Measurements from ENCODE around the gene KDM4C. TPM values are rescaled to one million over a fixed set of nuclear protein-coding genes. Genes with fewer than 3 reads are reported as not detected.

Gene KDM4C
- total and polyA plus RNA-seq, 2 of the 4 experiments (the other 2 are of a cell fraction), result 11.8 to 23.8 TPM

DNA sequence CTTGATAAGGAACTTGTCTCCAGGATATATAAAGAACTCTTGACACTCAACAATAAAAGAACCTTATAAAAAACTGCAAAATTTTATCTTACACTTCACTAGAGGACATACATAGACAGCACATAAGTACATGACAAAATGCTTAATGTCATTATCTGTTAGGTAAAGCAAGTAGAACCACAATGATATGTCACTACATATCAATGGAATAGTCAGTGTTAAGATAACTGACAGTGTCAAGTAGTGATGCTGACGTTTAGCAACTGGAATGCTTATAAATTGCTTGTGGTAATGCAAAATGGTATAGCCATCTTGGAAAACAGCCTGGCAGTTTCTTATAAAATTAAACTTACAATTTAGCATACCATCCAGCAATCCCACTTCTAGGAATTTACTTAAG, 314.1 kb downstream of the KDM4C start:
- no CpG with 5 or more reads among the region's 1 CpG for WGBS, 2 experiments (ENCODE audit: extremely low coverage in 2 of 2, insufficient read length in 1 of 2)
- in situ Hi-C loops (cut with MboI; ENCODE audit: low sequenced_read_pairs) (no loop called here), dilution Hi-C loops (cut with HindIII; ENCODE audit: low sequenced_read_pairs, unreplicated experiment) (no loop called here), intact Hi-C loops (cut with micrococcal nuclease) (no loop called here)
- no peaks in the 10 kb centered on the region for H3K79me1 ChIP-seq (ENCODE audit: low read depth in 1 of 2, low read length in 2 of 2)
- no peak overlapping the region for H2BK20ac ChIP-seq (ENCODE audit: low read depth, low read length)
- no peak overlapping the region for H3K14ac ChIP-seq (replicated peaks; ENCODE audit: low read depth, low read length)
- H4K91ac ChIP-seq (ENCODE audit: insufficient read depth, low read depth, low read length), result no peak overlapping the region
- H2BK5ac ChIP-seq (ENCODE audit: low read depth, low read length, poor library complexity, severe bottlenecking), result no peak overlapping the region
- H3K4ac ChIP-seq (ENCODE audit: low read depth, low read length), result no peak overlapping the region
- DNase-seq (no peak), ATAC-seq (ENCODE audit: low read depth) (no peak)
- H2AK5ac ChIP-seq (ENCODE audit: low read depth, low read length), result no peak overlapping the region
- H3K27ac ChIP-seq (ENCODE audit: insufficient read depth, low read length), result no peak overlapping the region
- no peak overlapping the region for H2AFZ ChIP-seq (replicated peaks; ENCODE audit: low read length, poor library complexity)
- no peak overlapping the region for H4K8ac ChIP-seq (ENCODE audit: low read depth in 2 of 2, low read length in 2 of 2)
- peaks cover 2% of the 10 kb centered on the region; the same call in 1 of the 2 replicates for H3K36me3 ChIP-seq (ENCODE audit: control insufficient read depth, insufficient read depth, low read length)
- no peak for TF ChIP-seq RFX5 (IDR thresholded peaks at IDR 0.05; ENCODE audit: low read depth, low read length)
- TF ChIP-seq POLR2A (IDR thresholded peaks at IDR 0.05; ENCODE audit: low read depth, low read length), result no peak
- TF ChIP-seq FOS (IDR thresholded peaks at IDR 0.05; ENCODE audit: low read depth, low read length), result no peak
- H4K20me1 ChIP-seq (ENCODE audit: insufficient read depth, low read length), result no peaks in the 10 kb centered on the region
- H3K4me1 ChIP-seq (ENCODE audit: control insufficient read depth, insufficient read depth, low read length), result no peaks in the 10 kb centered on the region
- no peak overlapping the region for H2BK15ac ChIP-seq (ENCODE audit: low read depth, low read length)
- H3K23ac ChIP-seq (ENCODE audit: low read depth, low read length), result no peak overlapping the region
- no peak overlapping the region for H4K5ac ChIP-seq (ENCODE audit: low read depth, low read length)
- H3K9ac ChIP-seq (ENCODE audit: low read depth, low read length), result no peak overlapping the region
- no peak overlapping the region for H3K4me3 ChIP-seq (ENCODE audit: insufficient read depth, low read depth, low read length)
- ChIA-PET CTCF (no interaction called here), POLR2A (ENCODE audit: unreplicated experiment) (no interaction called here)
- H3K9me3 ChIP-seq (ENCODE audit: control insufficient read depth, insufficient read depth, low read length), result no peaks in the 10 kb centered on the region
- no peak overlapping the region for H3K56ac ChIP-seq (ENCODE audit: extremely low read depth, insufficient read depth, low read length)
- no peak overlapping the region for H2AK9ac ChIP-seq (replicated peaks; ENCODE audit: low read depth, low read length, poor library complexity)
- BruUV-seq (replicated peaks), result no TSS peak
- H2BK120ac ChIP-seq (ENCODE audit: low read depth, low read length), result no peak overlapping the region
- no peaks in the 10 kb centered on the region for H3K9me1 ChIP-seq (ENCODE audit: insufficient read depth, low read length)
- no peaks in the 10 kb centered on the region for H3K27me3 ChIP-seq (ENCODE audit: control insufficient read depth, insufficient read depth, low read length)
- no peak overlapping the region for H3K18ac ChIP-seq (ENCODE audit: low read depth, low read length)
- no peak overlapping the region for H3K4me2 ChIP-seq (ENCODE audit: low read depth, low read length)
